NCI-H2196 treated with DMSO at 0.1 percent for 48 hours (cell line): ENCODE data around the gene PPP4R4.
"Not testable (repeated sequence)": the region's sequence is repeated elsewhere in the genome, so short reads cannot be mapped to it uniquely, and the experiment has no call there.

Experiments used
- DNase-seq: peaks from one replicate; lab custom pipeline; 2025; ENCODE audit not compliant: unreplicated experiment; lab: John Stamatoyannopoulos, UW

The PPP4R4 gene

DNA sequence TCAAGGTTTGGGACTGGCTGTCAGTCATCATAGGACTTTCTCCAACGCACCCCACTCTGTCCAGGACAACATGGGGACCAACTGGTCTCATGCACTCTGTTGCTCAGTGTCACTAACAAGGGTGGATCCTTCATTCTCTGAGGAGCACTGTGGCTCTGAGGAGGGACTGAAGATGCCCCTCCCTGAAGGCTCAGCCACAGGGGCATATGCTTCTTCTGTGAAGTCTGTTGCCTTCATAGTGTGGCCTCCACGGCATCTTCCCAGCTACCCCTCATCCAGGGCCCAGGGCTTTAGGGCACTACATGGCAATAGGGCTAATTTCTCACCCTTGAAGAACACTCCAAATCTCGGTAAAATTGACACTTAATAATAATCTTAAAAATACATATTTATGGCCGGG is 30.4 kb upstream of the PPP4R4 start:
- no peak for DNase-seq

GRCh38 chr14:94144765-94145164 is 29.4 kb upstream of the PPP4R4 start:
- DNase-seq: no peak

DNA sequence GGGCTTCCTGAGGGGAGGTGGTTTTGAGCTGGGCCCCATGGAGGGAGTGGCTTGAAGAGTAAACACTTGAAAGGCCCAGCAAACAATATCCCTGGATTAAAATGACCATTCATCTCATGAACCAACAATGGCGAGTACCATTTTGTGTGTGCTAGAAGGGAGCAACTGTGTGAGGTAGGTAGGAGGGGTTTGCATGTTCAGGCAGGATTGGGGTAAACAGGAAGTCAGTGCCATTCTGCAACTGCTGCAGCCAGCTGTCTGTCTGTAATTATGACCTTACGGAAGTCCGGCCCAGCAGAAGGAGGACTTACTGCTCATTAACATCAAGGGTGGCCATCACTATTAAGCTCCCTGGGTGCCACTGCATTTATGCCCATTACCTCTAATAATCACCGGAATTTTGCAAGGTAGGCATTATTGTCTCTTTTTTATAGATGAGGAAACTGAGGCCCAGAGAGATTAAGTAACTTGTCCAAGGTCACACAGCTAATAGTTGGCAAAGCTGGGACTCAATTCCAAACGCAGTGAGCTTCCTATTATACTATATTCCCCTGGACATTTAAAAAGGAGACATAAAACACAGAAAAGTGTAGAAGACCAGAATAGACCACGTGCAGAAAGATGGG is 28.1 kb upstream of the PPP4R4 start:
- no peak for DNase-seq

GRCh38 chr14:94152676-94153075 is 21.4 kb upstream of the PPP4R4 start:
- no peak for DNase-seq

GRCh38 chr14:94153750-94154342 is 20.3 kb upstream of the PPP4R4 start:
- DNase-seq: no peak

- not testable (repeated sequence) for DNase-seq
These were observed 18.0 kb upstream of the PPP4R4 start for GRCh38 chr14:94156143-94156542.

DNA sequence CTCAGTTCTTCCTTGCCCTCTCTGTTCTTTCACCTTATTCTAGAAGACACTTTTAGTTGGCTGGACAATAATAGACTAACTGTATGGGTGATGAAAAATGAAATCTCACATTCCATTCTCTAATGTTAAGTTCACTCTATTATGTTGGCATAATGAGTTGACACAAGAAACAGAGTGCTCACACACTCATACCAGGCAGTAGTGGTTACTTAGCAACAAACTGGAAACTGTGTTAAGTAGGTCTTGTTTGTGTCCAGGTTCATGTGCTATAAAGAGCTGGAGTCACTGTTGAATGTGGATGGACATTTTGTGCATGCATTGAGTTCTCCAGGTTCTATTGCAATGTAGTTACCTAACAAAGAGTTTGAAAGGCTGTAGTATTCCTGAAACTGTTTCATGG is 16.9 kb upstream of the PPP4R4 start:
- DNase-seq: no peak

DNA sequence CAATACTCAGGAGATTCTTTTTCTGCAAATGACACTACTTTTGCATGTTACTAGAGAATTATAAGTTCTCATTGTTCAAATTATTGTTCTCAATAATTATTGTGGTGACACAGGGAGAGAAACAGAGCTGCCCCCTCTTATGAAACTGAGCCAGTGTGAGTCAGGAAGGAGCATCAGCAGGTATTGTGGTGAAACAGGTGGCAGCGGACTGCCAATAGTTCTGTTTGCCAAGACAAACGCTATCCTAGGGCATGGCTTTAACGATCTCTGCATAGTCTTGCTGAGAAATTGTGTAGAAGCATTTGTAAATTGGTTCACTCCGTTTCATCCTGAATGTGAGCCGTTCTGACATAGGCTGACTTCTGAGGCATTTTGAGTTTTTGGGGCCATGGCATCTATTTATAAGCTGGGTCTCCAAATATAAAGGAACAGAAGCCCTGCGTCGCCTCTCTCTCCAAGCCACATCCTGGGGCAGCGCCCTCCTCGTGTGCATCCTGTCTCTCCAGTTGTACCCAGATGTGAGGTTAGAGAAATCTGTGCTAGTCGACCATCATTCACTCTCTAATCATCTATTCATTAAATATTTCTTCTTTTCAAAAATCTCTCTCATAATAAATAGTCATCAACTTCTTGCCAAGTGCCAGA is 15.8 kb upstream of the PPP4R4 start:
- DNase-seq: no peak

DNA sequence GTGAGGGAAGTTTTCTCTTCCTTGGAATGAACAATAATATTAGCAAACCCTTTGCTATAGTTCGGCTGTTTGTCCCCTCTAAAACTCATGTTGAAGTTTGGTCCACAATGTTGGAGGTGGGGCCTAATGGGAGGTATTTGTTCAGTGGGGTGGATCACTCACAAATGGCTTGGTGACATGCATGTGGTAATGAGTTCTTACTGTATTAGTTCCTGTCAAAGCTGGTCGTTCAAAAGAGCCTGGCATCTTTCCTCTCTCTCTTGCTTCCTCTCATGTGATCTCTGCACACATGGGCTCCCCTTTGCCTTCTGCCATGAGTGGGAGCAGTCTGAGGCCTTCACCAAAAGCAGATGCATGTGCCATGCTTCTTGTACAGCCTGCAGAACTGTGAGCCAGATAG is 13.1 kb upstream of the PPP4R4 start:
- no peak for DNase-seq

DNA sequence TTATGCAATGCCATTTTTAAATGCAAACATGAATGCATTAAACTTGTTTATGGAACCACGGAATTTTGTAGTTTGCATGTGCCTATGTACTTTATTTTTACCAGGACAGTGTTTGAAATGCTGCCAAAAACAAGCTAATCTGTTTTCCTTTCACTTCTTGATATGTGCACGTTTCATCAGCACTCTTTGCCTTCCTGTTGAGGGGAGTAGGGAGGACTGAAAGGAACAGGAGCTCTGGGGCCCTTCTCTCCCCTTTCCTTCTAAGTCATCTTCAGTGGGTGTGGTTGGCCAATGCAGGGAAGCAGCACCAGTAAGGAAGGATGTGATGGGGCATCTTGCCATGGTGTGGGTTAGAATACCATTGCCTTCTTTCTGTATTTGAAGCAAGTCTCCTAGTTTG is 12.1 kb upstream of the PPP4R4 start:
- no peak for DNase-seq

GRCh38 chr14:94162466-94162865 is 11.7 kb upstream of the PPP4R4 start:
- no peak for DNase-seq

DNA sequence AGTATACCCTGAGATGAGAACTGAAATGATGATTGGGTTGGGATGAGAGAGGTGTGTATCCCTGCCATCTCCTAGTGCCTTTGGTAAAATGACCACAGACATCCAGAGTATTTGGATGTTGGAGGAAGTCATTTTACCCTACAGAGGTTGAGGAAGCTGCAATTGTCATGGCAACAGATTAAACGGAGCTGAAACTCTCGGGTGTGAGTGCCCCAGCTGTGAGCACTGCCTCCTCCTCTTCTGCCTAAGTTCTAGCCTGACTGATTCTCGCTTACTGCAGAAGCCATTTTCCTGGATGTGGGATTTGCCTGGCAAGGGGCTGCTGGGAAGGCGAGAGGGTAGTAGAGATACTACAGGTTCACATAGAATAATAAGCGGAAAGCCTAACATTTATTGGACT is 10.3 kb upstream of the PPP4R4 start:
- DNase-seq: no peak

GRCh38 chr14:94164685-94165431 is 9.3 kb upstream of the PPP4R4 start:
- DNase-seq: no peak

DNA sequence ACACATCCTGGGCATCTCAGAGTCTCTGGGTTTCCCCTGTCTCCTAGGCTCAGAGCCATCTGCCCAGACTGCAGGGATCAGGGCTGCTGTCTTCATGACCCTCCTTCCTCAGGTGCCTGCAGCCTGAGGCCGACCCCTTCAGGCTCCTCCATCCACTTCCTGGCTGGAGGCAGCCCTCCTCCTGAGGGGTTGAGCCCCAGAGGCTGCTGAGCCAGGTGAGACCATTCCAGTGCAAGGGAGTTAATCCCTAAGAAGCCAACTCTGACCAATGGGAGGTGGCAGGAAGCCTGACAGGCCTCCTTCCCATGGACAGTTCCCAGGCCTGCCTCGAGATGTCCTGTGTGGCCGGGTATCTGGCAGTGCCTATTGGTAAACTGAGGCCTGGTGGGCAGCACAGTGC is 8.4 kb upstream of the PPP4R4 start:
- DNase-seq: no peak

GRCh38 chr14:94170136-94170535 is 4.0 kb upstream of the PPP4R4 start:
- DNase-seq: no peak

DNA sequence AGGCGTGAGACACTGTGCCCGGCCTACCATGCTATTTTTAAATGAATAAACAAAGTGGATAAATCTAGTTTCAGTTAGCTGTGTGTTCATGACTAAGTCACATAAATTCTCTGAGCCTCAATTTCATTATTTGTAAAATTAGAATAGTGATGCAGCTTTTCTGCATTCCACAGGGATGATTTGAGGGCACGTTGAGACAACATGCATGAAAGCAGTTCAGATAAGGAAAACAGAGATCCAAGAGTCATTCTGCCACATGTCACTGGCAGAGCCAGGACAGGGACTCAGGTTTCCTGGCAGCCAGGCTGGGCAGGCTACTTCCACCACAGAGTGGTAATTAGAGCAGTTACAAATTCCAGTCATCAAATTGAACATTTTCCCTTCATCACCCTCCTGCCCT is 2.9 kb upstream of the PPP4R4 start:
- no peak for DNase-seq

DNA sequence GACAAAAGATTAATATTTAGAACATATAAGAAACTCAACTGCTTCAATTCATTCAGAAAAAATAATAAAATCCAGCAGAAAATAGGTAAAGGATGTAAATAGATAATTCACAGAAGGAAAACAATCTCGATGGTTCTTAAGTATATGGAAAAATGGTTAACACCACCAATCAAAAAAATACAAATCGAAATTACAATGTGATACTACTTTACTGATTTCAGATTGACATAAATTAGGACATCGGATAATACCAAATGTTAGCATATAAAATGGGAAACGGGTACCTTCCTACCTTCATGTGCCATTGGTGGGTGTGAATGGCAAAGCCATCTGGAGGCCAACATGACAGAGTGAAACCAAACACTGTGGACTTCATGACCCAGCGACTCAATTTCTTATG is 1.6 kb upstream of the PPP4R4 start:
- no peak for DNase-seq

DNA sequence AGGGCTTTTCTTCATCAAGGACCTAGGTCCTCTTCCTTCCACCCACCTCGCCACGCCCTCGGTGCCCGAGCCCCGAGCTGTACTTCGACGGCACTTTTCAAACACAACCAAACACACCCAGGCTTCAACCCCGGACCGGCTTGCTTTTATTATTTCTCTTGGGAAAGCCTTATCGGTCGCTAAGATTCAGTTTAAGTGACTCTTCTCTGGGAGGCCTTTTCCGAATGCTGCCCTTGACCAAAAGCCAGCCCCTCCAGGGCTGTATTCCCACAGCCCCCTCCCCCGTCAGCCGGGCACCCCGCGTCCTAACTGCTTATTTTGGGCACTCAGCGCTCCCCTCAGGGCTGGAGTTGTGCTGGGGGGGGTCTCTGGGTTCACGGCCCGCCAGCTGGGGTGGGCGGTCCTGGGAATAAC is 644 bp upstream of the PPP4R4 start:
- DNase-seq: no peak

DNA sequence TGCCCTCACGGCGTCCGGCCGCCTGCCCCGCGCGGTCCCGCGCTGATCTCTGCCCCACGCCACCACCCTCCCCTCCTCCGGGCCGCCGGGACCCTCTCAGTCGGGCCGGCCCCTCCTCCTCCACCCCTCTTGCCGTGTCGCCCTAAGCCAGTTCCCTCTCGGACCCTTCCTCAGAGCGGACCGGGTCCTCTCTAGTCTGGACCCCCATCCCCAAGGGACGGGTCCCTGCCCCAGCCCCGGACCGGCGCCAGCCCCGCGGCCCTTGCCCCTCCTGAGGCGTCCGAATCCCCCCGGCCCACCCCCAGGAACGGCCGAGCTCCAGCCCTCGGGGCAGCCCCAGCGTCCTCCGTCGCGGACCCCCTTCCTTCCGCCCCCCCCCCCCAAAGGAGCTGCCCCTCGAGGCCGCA is 485 bp downstream of the PPP4R4 start:
- DNase-seq: no peak

GRCh38 chr14:94175011-94175745 is 1.1 kb downstream of the PPP4R4 start:
- DNase-seq: no peak

DNA sequence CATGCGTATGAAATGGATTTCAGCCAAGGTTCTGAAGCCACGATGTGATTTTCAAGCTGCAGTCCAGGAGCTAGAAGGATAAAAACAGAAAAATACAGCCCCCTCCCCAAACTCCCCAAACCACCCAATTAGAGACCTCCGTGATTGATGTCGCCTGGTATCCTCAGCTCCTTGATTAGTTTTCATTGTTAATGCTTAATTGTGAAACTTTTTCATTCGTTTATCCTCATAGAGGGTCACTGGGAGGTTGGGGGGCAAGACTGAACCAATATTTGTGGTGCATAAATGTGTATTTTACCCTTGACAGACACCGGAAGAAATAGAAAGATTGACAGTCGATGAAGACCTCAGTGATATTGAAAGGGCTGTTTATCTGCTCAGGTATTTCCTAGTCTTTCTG is 1.6 kb downstream of the PPP4R4 start:
- DNase-seq: no peak
